ENCODE measurements around the gene TMEM164. TPM values are rescaled to one million over a fixed set of nuclear protein-coding genes. Genes with fewer than 3 reads are reported as not detected.
"Not testable (repeated sequence)": the region's sequence is repeated elsewhere in the genome, so short reads cannot be mapped to it uniquely, and the experiment has no call there.

TMEM164 gene
- total RNA-seq, 1 experiment from 2014 or later = 17.4 TPM

DNA sequence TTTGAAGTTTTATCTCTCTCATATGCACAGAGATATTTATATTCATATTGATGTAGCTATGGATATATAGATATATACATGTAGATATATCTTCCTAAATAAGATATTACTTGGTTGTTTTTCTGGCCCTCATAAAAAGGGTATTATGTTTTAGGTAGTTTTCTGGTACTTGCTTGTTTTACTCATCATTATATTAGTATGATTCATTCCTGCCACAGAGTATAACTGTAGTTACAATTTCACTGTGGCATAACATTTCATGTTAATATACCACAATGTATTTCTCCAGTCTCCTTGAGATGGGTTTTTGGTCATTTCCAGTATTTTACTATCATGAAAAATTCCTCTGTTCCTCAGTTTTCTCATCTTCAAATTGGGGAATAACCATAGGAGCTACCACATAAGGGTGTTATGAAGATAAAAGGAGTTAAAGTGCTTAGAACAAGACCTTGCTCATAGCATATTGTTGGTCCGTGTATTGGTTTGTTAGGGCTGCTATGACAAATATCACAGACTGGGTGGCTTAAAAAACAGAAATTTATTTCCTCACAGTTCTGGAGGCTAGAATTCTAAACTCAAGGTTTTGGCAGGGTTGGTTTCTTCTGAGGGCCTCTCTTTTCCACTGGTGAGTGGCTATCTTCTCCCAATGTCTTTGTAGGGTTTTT is 129.7 kb downstream of the TMEM164 start:
- no peak for DNase-seq (ENCODE audit: low spot score)

GRCh38 chrX:110133735-110134370 is 130.9 kb downstream of the TMEM164 start:
- DNase-seq (ENCODE audit: low spot score) = no peak

- no peak for DNase-seq (ENCODE audit: low spot score)
Measured at GRCh38 chrX:110135618-110136017, 132.7 kb downstream of the TMEM164 start.

DNA sequence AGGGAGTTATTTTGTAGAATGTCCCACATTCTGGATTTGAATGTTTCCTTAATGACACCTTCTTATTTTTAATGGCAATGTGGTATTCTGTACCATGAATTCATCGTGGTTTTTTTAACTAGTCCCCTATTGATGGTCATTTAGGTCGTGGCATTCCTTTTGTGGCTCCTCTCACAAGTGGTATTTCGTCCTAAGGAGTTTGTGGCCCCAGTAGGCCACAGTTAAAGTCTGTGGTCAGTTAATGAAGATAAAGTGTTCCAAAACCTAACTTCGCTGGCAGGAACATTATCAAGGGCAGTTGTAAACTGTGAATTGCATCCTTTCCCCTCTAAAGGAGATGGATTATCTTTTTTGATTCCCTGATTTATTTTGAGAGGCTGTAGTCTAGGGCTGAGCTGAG is 133.2 kb downstream of the TMEM164 start:
- DNase-seq (ENCODE audit: low spot score) = no peak

DNA sequence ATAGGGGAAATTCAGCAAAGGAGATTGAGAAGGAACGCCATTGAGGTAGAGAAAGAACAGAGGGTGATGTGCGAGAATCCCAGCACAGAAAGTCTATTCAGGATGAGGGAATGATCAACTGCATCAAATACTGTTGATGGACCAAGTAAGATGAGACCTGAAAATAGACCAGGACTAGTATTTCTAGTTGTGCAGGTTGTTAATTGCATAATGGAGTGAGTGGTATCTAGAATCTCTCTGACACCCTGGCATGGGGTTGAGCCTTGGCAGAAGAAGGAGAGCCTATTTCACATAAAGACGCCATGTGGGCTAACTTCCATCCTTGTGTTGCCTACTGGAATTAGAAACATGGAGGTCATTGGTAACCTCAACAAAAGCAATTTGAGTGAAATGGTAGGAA is 135.6 kb downstream of the TMEM164 start:
- DNase-seq (ENCODE audit: low spot score) = no peak

GRCh38 chrX:110139172-110139571 is 136.3 kb downstream of the TMEM164 start:
- DNase-seq (ENCODE audit: low spot score) = no peak

DNA sequence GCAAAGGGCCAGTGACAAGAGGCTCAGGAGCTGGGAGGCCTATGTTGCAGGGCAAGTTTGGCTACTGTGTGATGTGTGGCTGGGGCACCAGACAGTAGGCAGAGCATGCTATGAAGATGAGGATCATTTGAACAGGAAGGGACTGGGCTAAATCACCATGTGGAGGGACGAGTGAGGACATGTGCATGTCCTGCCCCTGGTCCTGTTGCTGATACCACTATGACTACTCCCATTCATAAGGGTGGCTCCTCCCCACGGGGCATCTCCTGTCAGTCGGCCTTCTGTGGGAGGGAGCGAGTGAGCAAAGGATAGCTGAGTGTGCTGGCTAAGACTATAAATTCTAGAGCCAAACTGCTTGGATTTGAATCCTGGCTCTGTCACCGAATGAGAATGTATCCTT is 139.2 kb downstream of the TMEM164 start:
- DNase-seq (ENCODE audit: low spot score) = no peak

GRCh38 chrX:110143454-110144210 is 140.7 kb downstream of the TMEM164 start:
- DNase-seq (ENCODE audit: low spot score) = no peak

DNA sequence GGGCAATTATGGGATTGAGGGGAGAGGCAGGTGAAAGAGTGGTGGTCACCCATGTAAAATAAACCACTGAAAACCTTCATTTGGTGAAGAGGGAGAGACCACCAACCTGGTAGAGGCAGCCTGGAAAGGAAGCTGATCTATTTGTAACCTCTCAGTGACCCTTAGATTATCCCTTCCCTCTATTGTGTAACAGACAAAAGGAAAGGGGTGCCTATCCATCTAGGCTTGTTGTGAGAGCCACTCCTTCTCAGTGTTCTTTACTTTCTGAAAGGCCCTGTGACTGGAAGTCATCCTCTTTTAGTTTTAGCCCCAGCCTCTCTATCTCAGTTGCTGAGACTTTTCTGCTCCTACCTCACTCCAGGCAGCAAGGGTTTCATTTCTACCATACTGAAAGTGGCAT is 142.4 kb downstream of the TMEM164 start:
- DNase-seq (ENCODE audit: low spot score) = no peak

DNA sequence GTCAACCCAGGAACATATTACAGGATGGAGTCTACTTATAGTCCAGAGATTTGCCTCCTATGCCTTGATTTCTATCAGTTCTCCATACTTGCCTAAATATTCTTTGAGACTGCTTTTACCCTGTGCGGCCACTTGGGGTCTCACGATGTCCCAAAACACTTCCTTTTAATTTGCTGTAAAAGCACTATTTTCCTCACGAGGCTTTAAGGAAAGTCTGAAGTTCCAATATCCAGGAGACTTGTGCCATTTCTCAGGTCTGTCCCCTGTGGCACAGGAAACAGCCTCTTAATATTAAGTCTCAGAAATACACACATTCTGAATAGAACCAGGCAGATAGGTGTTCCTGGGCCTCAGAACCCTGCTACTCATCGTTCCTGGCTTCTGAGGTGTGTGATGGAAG is 142.9 kb downstream of the TMEM164 start:
- DNase-seq (ENCODE audit: low spot score) = peak; percentile 13

- DNase-seq (ENCODE audit: low spot score) = peak; percentile 33
Measured at GRCh38 chrX:110146521-110146920, 143.6 kb downstream of the TMEM164 start.

DNA sequence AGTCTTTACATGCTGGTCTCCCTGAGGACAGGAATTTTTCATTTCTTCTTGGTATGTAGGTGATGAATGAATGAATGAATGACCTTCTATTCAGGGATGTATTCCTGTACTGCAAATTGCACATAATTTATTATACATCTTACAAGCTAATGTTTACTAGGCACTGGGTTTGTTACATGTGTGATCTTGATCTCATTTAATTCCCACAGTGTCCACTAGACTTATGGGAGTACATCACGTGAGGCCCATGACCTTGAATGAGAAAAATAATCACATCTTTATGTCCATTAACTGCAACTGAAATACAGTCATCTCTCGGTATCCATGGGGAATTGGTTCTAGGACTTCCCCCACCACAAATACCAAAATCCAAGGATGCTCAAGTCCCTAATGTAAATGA is 150.3 kb downstream of the TMEM164 start:
- DNase-seq (ENCODE audit: low spot score) = no peak

GRCh38 chrX:110153896-110154295 is 151.0 kb downstream of the TMEM164 start:
- no peak for DNase-seq (ENCODE audit: low spot score)

- DNase-seq (ENCODE audit: low spot score) = not testable (repeated sequence)
Measured at GRCh38 chrX:110154328-110154727, 151.4 kb downstream of the TMEM164 start.

- DNase-seq (ENCODE audit: low spot score) = no peak
Measured at GRCh38 chrX:110155759-110156158, 152.8 kb downstream of the TMEM164 start.

DNA sequence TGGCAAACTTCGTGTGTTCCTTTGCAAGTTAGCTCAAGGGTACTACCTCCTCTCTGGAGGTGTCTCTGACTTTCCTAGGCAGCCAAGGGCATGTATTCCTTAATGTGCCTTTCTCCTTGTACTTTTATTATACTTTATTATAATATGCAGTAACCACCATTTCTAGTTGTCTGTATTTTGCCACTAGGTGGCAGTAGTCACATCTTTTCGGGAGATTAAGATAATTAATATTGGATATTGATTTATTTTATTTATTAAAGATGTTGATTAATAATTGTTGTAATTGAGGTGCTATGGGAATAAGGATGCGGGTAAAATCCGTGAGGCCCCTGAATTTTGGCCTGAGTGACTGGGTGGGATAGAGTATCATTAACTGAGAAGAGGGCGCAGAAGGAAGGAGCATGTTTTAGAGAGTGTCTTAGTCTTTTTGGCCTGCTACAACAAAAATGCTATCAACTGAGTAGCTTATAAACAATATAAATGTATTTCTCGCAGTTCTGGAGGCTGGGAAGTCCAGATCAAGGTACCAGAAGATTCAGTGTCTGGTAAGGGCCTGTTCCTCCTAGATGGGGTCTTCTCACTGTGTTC is 153.3 kb downstream of the TMEM164 start:
- DNase-seq (ENCODE audit: low spot score) = no peak

GRCh38 chrX:110157444-110157843 is 154.5 kb downstream of the TMEM164 start:
- no peak for DNase-seq (ENCODE audit: low spot score)

GRCh38 chrX:110159235-110159634 is 156.3 kb downstream of the TMEM164 start:
- no peak for DNase-seq (ENCODE audit: low spot score)

DNA sequence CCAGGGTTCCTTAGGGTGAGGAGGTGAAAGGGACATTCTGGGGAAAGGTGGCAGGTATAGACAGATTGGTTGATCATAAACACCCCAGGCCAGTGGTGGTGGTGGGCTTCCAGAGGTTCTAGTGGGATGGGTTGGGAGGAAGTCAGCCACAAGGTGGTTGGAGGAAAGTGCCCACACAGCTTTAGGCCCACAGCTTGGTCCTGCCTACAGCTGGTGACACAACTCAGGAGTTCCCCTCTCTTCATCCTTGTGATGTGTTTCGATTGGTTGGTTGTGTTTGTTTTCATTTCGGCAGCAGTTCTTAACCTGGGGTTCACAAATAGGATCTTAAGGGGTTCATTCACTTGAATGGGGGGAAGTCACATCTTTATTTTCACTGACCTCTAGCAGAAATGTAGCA is 157.0 kb downstream of the TMEM164 start:
- no peak for DNase-seq (ENCODE audit: low spot score)

- DNase-seq (ENCODE audit: low spot score) = no peak
Measured at GRCh38 chrX:110161361-110161686, 158.4 kb downstream of the TMEM164 start.

GRCh38 chrX:110162131-110162530 is 159.2 kb downstream of the TMEM164 start:
- no peak for DNase-seq (ENCODE audit: low spot score)

- no peak for DNase-seq (ENCODE audit: low spot score)
Measured at GRCh38 chrX:110162867-110163266, 160.0 kb downstream of the TMEM164 start.

- DNase-seq (ENCODE audit: low spot score) = no peak
Measured at GRCh38 chrX:110163488-110163887, 160.6 kb downstream of the TMEM164 start.

Data from H4 (cell line).